ENCODE results near the gene ARHGEF6.

Gene ARHGEF6

DNA sequence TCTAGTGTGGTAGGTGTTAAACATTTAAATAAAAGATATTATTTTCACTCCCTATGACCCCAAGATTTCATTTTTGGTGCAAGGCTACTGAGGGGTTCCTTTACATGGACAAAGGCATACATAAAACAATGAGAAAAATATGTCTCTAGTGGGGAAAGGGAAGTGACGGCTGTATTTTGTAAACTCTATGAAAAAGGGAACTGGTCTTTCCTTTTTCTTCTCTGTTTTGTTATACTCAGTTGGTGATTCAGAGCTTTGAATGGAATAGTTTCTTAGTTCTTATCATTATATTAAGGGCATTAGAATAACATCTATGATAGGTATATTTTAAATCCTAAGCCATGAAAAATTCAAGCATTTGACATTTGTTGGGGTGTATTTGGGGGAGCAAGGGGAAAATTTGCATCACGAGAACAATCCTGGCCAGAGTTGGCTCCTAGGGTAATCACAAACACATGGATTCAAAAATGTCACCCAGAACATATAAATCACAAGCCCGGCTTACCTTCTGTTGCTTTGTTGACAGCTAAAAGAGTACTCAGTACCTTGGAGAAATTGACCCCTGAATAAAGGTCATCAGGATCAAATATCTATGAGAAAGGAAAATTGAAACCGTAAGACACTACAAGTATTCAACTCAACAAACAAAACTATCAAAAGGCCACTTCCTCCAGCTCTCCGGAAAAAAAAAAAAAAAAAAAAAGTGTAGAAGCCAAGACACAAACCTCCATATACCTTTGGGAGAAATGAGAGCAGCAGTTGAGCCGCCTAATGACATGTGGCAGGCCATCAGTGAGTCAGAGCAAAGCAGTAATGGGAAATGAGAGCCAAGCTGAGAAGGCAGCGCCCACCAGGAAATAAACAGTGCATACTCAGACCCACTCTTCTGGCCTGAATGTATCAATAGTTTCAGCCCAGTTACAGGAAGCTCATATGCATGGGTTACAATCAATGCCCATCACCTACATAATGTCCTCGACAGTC lies 33.4 kb downstream of the ARHGEF6 start:
- no peak for DNase-seq (ENCODE audit: low read depth)

DNA sequence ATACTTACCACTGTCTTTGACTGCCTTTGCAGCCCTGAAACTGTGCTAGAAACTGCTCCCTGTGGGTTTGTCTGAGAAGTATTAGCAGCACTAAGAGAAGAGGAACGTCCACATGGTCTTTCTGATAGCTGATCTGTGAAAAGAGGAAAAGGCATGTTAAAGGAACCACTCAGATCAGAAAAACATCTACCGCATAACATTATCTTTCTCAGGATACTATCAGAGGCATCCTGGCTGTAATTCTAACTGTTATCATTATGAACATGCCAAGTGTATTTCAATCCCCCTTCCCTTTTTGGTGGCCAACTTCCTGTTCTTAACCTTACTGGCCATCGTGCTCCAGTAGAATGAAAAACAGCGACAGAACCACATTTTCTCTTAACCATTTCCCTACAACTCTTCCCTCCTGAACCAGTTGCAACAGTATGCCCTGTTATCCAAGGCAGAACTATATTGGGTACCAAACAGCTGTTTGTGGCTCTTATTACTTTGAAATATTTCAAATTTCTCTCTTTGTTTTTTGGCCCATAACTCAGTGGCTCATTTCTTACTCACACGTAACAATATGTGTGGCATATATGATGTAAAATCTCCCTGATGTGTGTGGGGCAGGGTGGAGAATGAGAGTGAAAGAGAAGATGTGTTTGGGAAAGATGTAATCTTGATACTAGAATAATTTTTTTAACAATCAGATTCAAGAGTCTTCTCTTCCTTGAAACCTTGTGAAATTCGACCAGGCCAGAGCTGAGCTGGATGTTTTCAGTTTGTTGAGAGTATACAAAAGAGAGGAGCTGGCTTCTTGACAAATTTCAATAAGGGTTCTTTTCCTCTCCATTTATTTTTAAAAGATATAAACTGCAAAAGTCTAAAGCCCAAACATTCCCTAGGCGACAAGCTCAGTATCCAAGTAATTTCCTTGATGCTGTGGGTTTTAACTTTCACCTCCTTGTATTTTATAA lies 35.2 kb downstream of the ARHGEF6 start:
- no peak for DNase-seq (ENCODE audit: low read depth)

DNA sequence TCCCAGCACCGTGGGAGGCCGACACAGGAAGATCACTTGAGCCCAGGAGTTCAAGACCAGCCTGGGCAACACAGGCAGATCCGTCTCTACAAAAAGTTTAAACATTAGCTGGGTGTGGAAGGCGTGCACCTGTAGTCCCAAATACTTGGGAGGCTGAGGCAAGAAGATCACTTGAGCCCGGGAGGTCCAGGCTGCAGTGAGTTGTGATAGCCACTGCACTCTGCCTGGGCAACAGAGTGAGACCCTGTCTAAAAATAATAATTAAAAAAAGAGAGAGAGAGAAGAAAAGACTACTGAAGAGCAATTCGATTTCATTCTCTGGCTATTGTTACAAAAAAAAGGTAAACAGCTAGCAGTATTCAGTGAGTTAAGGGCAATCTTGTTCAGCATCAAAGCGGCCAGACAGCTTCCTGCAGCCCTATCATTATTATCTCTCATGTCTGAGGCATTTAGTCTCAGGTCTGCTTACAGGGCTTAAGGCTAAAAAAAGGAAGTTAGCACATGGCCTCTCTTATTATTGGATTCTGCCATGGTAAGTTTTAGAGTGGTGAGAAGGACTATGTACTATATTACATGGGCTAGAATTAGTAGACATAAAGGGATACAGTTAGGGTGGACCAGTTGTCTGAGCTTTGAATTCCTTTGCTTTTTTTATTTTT lies 37.9 kb downstream of the ARHGEF6 start:
- no peak for DNase-seq (ENCODE audit: low read depth)

DNA sequence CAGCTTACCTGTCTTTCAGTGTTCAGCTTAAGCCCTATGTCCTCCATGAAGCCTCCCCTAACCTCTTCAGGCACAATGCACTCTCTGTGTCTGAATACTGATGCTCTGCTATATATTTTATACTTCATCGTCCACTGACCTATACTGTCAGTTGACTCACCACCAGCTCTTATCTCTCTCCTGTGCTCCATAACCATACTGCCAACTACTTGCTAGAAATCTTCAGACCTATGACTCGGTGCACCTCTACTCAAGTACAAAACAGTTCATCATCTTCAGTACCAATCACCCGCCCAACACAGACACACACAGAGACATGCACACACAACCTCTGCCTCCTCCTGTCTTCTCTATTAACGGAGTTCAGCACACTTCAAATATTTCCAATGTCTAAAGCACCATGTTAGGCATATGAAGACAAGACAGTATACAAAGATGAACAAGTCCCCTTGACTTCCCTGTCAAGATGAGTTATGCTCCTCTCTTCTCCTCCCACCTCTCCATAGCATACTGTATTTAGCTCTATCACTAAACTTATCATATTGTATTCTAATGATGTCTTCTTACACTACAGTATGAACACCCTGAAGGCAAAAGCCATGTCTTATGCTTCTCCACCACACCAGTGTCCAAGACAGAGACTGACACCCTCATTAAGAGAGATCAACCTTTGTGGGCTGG lies 42.5 kb downstream of the ARHGEF6 start:
- no peak for DNase-seq (ENCODE audit: low read depth)

DNA sequence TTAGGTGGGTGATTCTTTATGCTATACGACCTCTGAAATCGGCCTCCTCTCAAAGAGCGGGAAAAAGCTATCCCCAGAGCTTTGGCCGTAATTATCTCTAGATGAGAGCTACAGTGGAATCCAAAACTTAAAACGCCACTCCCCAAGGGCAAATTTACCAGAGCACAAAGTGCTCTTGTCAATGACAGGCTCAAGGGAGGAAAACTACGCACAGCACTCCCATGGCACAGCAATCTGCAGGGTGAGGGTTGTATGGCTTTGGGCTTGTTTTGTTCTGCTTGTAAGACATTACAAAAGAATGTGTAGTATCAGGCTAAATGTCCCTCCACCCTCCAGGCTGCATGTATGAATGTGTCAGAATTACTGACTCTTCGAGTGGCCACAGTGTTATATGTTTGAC lies 44.0 kb downstream of the ARHGEF6 start:
- no peak for DNase-seq (ENCODE audit: low read depth)

GRCh38 chrX:136735601-136736000 lies 45.1 kb downstream of the ARHGEF6 start:
- no peak for DNase-seq (ENCODE audit: low read depth)

DNA sequence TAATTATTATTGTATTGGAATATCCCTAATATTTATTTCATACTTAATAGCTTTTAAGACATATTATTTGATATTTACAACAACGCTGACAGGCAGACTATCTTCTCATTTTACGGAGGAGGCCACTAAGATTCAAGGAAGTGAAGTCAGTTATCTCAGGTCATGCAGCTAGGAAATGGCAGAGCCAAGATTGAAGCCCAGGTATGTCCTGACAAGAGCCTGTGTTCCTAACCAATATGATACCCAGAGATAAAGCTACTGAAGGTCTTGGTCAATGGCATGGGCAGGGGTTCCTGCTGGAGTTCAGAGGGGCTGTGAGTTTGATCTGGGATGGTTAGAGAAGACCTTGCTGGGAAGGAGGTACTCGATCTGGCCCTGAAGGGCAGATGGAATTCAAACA lies 47.1 kb downstream of the ARHGEF6 start:
- no peak for DNase-seq (ENCODE audit: low read depth)

DNA sequence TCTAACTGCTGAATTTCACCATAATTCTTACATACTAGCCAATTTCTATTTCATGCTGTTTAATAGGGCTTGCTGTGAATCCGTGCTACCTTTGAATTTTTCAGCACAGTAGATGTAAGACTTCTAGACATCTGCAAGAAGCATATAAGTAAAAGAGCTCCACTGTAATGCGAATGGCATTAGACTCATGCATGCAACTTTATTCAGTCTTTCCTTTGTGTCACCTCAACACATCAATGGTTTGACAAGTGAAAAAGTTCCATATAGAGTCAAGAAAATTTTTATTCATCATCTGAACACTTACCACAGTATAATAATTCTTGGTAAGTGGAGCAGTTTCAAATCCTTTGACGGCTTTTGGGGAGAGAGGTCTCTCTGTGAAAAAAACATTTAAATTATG lies 48.9 kb downstream of the ARHGEF6 start:
- DNase-seq (ENCODE audit: low read depth), result no peak

DNA sequence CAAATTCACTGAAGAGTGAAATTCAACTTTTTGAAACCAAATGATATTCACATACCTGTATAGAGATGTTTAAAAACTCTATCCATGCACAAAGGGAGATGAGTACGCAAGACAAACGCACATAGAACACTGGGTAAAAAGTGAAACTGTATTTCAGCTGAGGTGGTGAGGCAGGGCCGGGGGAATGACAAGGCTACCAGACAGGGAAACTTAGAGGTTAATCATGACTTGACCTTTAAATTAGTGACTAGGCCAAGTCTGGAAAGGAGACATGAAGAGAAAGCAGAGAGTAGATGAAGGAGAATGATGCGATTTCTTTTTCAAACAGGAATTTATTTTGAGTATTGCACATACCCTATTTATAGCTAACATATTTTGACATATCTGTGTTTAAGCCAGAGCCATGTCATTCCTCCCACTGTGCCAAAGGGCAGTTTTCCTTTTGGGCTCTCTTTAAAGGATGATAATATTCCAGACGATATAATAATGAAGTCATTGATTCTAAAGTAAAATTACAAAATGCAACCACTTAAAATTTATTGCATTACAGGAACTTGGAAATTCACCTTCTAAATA lies 49.4 kb downstream of the ARHGEF6 start:
- DNase-seq (ENCODE audit: low read depth), result no peak

DNA sequence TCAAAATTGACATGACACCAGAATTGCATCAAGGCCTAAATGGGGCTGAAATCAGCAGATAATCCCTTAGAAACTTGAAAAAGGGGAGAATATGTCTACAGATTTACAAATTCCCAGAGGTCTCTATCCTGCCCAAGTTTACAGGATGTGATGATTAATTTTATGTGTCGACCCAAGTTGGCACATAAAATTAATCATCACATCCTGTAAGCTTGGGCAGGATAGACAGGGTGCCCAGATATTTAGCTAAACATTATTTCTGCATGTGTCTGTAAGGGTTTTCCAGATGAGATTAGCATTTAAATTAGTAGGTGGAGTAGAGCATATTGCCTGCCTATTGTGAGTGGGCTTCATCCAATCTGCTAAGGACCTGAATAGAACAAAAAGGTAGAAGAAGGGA lies 52.3 kb downstream of the ARHGEF6 start:
- no peak for DNase-seq (ENCODE audit: low read depth)

DNA sequence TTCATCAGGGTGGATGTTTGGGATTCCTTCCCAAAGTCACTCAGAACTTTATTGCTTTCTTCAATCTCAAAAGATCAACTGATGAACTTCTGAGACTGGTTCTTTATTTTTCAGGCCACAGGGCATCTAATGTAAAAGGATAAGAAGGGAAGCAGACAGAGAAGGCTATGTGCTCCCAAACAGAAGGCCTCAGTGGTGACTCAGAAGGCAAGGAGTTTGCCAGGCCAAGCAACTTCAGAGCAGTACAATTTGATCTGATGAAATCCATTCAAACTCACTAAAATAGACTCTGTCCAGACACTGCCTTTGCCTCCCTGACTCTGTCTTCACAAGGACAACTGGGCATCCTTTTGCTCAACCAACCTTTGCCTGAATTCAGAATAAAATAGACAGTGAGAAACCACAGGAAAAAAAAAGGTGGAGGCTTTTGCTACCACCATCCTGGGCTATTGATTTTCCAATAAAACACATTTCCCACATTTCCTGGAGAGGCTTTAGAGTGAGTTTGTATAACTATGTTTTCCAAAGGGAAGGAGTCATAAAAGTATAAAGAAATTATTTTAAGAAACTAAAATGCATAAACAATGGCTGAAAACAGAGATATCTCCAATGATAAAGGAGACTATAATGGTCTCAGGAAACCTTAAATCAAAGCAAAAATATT lies 55.2 kb downstream of the ARHGEF6 start:
- DNase-seq (ENCODE audit: low read depth), result peak; percentile 62

- DNase-seq (ENCODE audit: low read depth), result no peak
Observed at GRCh38 chrX:136718091-136718490, 62.6 kb downstream of the ARHGEF6 start.

DNA sequence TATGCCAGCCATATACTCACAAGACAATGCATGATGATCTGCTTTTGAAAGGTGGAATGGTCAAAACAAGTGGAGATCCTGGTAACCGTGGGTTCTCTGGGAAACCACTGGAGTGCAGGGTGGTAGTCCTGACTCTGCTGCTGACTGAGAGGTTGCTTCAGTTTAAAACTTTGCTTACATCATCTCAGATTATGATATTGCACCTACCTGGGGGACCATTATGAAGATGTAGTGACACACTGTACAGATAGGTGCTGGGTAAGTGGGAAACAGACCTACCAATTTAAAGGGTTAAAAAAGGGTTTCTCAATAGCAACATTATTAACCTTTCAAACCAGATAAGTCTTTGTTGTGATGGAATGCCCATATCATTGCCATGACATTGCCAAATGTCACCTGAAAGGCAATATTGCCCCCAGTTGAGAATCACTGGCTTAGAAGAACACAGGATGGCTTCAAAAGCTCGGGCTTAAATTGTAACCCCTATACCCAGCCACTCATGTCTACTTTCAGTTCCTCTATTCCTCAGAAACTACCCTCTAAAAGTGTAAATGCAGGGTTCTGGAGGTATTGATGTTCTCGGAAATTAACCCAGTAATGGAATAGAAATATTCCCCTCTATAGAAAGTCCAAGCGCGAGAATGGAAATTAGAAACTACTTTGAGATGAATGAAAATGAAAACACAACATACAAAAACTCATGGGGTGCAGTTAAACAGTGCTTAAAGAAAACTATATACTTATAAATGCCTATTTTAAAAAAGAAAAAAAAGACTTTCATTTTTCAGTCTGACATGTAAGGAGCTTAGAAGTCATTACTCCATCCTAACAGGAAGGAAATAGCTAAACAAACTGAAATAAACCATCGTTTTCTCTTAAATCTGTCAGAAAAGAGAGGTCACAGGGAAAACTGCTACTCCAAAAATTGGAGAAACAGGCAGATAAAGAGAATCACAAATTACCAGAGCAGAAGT lies 65.8 kb downstream of the ARHGEF6 start:
- DNase-seq (ENCODE audit: low read depth), result no peak

- DNase-seq (ENCODE audit: low read depth), result no peak
Observed at GRCh38 chrX:136712650-136713310, 68.0 kb downstream of the ARHGEF6 start.

DNA sequence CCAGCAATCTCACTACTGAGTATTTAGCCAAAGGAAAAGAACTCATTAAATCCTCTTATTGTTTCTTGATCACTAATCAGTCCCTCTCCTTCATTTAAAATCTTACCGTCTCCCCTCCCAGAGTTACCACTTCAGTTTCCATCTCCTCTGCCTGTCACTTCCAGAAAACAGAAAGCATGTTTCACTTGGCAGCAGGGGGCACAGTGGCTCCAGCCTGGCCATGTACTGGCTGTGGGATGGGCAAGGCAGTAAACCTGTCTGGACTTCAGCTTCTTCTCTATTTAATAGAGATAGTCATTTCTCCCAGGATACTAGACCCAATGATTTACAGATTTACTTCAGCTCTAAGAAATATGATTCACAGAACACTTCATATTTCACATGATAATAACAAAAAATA lies 69.6 kb downstream of the ARHGEF6 start:
- DNase-seq (ENCODE audit: low read depth), result peak; percentile 30

GRCh38 chrX:136710325-136710951 lies 70.3 kb downstream of the ARHGEF6 start:
- peak; percentile 26 for DNase-seq (ENCODE audit: low read depth)

DNA sequence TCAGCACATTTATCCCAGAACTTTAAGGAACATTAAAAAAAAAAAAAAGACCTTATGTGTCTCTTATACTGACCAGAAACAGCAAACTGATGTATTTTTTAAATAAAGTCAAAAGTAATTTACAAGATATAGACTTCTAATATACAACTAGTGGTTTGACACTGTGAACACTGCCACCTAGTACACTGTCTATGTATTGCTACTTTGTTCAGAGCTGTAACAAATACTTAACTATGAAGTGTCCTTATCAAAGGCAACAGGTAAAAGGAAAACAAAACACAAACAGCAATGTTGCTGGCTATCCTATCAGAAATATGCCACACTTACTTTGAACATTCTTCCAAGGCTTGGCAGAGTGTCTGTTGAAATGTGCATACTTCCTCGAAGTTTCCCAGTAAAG lies 72.4 kb downstream of the ARHGEF6 start:
- no peak for DNase-seq (ENCODE audit: low read depth)

DNA sequence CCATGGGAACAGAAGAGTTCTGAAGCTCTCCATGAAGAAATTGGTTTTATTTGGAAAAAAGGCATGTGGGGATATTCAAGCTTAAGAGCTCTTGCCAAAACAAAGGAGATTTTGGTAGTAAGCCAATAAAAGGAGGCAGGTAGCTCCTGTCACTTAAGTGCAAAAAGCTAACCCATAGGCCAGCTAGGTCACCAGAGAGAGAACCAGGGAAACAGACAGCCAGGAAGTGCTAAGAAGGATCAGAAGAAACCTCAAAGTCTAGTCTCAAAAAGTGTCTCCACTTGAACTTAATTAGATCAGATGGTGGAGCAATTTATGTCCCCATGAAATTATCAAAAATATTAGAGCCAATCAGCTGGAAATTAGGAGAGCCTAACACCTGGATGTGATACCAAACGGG lies 83.6 kb downstream of the ARHGEF6 start:
- DNase-seq (ENCODE audit: low read depth), result no peak
